Activated CD4-positive, alpha-beta T cell treated with anti-CD3 and anti-CD28 coated beads for 48 hours (primary cell): ENCODE measurements around the gene CANT1.

Source experiments
- DNase-seq: peaks from one replicate; pipeline ENCODE4 v3.0.0-alpha.2; 2020

CANT1 gene

DNA sequence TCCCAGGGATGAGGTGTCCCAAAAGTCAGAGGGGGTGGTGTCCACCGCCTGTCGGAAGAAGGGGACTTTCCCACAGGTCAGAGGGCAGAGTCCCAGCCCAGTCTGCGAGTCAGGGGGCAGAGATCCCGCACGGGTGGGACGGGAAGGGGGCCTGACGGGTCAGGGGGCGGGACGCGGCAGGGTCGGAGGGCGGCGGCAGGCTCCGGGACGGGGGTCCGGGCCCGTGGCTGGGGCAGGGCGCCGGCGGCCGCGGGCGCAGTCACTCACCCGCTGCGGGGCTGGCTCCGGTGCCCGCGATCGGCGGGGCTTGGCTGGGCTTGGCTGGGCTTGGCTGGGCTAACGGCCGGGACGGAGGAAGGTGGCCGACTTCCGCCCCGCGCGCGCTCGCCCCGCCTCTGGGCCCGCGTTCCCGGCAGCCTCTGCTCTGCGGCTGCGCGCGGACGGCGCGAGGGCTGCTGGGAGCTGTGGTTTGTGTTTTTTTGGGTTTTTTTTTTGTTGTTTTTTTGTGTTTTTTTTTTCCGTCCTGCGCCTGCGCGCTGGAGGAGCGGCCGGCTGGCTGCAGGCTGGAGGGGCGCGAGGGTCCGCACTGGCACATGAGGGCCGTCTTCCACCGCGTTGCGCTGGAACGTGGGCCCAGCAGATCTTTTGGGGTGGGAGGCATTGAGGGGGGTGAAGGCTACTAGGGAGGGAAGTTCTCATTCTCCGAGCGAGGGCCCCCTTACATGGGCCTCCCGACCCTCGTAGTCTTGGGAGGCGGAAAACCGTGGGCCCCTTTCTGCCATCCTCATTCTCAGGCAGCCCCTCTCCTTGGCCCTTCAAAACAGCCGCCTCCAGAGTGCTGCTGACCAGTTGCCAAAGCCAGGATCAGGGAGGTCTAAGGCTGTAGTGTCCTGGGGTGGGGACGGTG is at the start of gene CANT1:
CANT1 (minus strand) TSS at position 368 of the 907 bp plus-strand sequence. CDS start 12,142 bp downstream, outside the sequence.
- peak; percentile 88 for DNase-seq

DNA sequence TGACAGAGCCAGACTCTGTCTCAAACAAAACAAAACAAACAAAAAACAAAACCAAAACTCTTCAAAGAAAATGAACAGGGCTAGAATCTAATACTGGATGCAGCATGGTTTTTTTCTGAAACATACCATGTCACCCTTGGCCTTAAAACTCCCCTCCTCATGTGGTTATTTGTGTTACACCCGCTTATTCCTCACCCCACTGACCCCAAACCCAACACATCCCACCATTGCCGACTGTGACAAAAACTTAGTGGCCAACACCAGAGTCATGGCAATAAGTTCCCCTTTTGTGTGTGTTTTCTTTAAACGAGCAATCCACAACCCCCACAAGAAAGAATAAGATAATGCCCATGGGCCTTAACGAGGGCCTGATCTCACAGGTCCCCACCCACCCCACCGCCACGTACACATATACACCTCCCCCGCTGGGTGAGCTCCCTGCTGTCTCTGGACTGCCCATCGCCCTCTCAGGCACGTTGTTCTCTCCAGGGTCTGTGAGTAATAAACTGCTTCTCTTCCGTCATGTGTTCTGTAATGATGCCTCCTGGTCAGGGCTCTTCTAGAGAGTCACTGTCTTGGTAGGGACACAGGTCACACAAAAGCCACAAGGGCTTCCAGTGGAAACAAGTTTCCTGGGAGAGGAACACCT is 48.3 kb upstream of the CANT1 start:
- DNase-seq: no peak

DNA sequence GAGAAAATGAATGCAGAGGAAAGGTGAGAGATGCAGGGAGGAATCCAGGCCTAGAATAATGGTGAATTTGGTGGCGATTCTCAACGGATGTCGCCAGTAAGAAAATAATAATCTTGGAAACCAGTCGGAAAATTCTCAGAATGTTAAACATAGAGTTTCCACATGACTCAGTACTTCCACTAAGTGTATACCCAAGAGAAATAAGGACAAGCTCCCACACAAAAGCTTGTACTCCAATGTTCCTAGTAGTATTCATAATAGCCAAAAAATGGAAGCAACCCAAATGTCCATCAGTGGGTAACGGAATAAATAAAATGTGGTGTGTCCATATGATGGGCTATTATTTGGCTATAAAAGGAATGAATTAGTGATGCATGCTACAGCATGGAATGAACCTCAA is 45.6 kb upstream of the CANT1 start:
- no peak for DNase-seq

DNA sequence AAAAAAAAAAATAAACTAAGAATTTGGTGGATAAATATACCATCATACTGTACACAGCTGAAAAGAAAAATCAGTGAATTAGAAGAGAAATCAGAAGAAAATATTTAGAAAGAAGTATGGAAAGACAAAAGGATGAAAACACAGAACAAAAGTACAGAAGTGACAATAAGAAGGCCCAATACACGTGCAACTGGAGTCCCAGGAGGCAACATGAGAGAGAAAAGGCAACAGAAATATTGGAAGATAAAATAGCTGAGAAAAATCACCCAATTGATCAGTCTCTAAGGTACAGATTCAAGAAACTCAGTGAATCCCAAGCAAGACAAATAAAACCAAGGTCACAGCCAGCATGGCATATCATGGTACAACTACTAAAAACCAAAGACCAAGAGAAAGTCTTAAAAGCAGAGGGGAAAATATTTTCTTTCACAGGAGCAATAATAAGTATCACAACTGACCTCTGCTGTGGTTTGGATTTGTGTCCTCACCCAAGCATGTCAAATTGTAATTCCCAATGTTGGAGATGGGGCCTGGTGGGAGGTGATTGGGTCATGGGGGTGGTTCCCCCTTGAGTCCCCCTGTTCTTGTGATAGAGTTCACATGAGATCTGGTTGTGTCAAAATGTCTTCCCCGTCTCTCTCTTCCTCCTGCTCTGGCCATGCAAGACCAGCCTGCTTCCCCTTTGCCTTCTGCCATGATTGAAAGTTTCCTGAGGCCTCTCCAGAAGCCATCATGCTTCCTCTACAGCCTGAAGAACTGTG is 44.8 kb upstream of the CANT1 start:
- no peak for DNase-seq

DNA sequence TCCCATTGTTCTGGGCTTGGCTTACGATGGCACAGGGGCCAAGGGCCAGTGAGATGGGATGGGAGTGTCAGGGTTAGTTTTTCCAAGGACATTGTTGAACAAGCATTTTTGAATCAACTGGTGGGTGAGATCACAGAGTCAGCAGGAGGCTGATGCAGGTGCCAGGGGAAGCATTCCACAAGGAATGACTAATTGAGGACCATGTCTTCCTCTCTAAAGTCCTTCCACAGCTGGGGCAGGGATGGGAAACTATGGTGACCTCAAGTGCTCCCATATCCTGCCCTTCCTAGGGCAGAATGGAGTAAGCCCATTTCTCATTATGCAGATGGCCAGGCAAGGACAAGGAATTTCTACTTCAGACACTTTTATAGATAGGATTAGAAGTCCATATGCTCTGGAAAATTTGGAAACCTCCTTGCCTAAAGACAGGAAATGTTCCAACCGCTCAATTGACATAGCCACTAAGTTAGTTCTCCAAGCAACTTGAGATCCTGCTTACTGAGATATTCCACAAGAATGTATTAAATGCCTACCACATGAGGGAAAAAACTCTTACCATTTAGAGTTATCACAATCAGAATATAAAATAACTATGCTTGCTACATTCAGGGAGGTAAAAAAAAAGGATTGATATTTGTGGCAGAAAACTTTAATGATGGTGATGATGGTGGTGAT is 43.8 kb upstream of the CANT1 start:
- no peak for DNase-seq

DNA sequence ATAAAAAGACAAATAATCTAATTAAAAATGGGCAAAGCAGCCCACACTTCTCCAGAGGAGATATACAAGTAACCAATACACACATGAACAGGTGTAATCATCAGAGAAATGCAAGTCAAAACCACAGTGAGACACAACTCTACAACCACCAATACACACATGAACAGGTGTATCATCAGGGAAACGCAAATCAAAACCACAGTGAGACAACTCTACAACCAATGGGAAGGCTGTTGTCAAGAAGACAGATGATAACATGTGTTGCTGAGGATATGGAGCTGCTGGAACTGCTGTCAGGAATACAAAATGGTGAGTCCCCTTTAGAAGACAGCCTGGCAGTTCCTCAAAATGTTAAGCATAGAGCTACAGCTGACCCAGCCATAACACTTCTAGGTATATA is 42.6 kb upstream of the CANT1 start:
- DNase-seq: no peak

DNA sequence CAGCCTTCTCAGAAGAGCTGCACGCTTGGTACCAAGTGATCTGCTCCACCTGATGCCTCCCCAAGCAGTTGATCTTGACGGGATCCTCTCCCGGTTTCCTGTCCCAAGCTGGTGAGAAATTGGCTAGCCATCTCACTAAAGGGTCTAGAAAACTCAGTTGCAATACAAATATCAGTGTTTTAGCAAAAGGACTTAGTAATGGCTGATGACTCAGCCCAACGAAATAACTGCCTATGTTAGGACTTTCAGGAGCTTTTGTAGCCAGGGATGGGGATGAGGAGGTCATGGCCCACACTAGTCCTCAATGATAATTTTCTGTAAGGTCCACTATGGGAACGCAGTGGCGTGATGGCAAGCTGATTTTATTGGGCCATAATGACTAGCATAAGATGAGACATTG is 41.7 kb upstream of the CANT1 start:
- no peak for DNase-seq

DNA sequence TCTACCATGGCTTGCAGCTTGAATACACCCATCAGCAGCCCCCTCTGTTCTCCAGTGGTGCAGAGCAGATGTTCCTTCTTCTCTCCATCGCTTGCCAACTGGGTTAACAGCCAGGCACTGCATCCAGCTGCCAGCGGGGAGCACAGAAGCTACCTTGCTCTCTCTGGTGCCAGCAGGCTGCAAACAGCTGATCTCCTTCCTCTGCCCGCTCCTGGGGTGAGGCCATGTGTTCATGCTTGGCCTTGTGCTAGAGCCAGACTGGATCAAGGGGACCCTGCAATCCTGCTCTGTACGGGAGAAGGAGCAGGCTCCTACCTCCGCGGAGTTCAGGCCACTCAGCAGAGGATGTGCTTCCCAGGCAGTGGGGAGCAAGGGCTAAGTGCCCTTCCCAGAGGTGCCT is 41.0 kb upstream of the CANT1 start:
- DNase-seq: no peak

DNA sequence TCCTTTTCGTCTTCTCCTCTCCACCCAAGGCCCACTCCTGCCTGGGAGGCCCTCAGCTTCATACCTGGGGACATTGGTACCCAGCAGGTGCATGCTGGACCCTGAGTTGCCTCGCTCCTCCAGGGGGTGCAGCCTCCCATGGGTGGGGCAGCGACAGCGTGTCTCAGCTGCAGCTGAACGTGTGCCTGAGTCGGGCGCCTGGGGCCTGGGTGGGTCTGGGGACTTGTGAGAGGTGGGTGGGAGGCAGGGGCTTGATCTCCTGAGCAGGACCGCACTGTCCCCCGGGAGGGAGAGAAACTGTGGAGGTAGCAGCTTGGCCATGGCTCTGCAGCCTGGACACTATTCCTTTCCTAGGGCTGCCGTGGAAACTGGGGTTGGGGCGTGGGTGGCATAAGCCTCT is 40.3 kb upstream of the CANT1 start:
- DNase-seq: no peak

DNA sequence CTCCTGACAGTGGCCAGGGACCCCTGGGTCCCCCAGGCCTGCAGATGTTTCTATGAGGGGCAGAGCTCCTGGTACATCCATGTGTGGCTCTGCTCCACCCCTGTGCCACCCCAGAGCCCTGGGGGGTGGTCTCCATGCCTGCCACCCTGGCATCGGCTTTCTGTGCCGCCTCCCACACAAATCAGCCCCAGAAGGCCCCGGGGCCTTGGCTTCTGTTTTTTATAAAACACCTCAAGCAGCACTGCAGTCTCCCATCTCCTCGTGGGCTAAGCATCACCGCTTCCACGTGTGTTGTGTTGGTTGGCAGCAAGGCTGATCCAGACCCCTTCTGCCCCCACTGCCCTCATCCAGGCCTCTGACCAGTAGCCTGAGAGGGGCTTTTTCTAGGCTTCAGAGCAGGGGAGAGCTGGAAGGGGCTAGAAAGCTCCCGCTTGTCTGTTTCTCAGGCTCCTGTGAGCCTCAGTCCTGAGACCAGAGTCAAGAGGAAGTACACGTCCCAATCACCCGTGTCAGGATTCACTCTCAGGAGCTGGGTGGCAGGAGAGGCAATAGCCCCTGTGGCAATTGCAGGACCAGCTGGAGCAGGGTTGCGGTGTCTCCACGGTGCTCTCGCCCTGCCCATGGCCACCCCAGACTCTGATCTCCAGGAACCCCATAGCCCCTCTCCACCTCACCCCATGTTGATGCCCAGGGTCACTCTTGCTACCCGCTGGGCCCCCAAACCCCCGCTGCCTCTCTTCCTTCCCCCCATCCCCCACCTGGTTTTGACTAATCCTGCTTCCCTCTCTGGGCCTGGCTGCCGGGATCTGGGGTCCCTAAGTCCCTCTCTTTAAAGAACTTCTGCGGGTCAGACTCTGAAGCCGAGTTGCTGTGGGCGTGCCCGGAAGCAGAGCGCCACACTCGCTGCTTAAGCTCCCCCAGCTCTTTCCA is 39.5 kb upstream of the CANT1 start:
- no peak for DNase-seq

DNA sequence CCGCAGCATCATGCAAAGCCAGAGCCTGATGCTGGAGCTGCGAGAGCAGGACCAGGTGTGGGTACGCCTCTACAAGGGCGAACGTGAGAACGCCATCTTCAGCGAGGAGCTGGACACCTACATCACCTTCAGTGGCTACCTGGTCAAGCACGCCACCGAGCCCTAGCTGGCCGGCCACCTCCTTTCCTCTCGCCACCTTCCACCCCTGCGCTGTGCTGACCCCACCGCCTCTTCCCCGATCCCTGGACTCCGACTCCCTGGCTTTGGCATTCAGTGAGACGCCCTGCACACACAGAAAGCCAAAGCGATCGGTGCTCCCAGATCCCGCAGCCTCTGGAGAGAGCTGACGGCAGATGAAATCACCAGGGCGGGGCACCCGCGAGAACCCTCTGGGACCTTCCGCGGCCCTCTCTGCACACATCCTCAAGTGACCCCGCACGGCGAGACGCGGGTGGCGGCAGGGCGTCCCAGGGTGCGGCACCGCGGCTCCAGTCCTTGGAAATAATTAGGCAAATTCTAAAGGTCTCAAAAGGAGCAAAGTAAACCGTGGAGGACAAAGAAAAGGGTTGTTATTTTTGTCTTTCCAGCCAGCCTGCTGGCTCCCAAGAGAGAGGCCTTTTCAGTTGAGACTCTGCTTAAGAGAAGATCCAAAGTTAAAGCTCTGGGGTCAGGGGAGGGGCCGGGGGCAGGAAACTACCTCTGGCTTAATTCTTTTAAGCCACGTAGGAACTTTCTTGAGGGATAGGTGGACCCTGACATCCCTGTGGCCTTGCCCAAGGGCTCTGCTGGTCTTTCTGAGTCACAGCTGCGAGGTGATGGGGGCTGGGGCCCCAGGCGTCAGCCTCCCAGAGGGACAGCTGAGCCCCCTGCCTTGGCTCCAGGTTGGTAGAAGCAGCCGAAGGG is 38.6 kb upstream of the CANT1 start:
- DNase-seq: no peak

DNA sequence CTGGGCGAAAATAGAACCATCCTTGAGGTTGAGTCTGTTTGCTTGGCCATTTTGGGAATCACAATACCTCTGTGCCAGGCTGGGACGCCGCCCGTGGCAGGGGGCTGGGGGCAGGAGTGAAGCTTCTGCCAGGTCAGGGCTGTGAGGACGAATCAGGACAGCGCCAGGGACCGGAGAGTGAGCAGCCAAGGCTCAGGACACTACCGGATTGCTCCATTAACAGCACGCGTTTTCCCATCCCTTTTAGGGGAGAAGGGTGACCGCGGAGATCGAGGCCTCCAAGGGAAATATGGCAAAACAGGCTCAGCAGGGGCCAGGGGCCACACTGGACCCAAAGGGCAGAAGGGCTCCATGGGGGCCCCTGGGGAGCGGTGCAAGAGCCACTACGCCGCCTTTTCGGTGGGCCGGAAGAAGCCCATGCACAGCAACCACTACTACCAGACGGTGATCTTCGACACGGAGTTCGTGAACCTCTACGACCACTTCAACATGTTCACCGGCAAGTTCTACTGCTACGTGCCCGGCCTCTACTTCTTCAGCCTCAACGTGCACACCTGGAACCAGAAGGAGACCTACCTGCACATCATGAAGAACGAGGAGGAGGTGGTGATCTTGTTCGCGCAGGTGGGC is 37.8 kb upstream of the CANT1 start:
- no peak for DNase-seq

DNA sequence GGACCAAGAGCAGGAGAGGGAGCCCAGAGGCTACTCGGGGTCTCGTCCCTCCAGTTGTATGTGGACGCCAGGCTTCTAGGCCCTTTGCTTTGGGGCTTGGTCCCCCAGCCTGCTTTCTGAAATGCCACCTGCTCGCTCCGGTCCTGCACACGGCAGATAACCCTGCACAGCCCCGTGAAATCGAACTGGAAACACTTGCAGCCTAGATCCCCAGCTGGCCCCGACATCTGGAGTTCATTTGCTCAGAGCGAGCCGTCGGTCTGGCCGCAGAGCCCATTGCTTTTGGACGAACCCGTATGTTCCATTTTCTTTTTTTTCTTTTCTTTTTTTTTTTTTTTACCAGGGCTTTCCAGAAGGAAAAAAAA is 37.3 kb upstream of the CANT1 start:
- no peak for DNase-seq

DNA sequence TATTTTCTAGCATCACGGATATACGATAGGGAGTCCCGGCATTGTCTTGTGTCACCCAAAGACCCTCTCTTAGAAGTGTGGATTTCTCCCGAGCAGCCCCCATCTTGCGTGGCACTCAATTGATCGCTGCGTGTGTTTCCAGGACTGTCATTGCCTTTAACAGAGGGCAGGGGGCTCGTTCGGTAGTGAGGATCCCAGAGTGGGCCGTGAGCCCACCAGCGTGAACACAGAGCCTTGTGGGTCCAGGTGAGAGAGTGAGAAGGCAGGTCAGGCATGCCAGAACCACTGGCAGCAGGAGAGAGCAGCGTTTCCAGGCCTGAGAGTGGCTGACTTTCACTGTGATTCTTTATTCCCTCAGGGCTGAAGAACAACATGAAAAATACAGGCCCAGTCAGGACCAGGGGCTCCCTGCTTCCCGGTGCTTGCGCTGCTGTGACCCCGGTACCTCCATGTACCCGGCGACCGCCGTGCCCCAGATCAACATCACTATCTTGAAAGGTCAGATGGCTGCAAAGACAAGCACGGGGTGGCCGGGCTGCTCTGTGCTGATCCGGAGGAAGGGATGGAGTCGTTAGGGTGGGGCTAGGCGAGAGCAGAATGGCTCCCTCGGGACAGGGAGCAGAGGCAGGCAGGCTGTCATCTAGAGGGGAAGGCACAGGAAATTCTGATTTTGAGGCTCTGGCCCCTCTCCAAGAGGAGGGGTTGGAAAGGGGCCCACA is 36.8 kb upstream of the CANT1 start:
- DNase-seq: no peak

DNA sequence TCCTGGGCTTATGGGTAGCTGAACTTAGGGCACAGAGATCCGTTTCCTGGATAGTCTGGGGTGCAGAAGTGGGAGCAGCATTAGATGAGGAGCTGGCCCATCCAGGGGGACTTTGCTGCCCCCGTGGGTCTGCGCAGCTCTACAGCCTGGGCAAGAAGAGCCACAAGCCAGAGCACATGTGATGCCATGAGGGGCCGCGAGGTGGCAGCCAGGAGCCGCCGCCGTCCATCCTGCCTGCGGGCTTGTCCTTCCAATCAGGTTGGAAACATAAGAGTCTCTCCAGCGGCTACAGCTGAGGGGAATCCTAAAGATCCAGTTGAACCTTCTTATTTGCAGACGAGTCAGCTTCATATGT is 36.3 kb upstream of the CANT1 start:
- DNase-seq: peak; percentile 78

DNA sequence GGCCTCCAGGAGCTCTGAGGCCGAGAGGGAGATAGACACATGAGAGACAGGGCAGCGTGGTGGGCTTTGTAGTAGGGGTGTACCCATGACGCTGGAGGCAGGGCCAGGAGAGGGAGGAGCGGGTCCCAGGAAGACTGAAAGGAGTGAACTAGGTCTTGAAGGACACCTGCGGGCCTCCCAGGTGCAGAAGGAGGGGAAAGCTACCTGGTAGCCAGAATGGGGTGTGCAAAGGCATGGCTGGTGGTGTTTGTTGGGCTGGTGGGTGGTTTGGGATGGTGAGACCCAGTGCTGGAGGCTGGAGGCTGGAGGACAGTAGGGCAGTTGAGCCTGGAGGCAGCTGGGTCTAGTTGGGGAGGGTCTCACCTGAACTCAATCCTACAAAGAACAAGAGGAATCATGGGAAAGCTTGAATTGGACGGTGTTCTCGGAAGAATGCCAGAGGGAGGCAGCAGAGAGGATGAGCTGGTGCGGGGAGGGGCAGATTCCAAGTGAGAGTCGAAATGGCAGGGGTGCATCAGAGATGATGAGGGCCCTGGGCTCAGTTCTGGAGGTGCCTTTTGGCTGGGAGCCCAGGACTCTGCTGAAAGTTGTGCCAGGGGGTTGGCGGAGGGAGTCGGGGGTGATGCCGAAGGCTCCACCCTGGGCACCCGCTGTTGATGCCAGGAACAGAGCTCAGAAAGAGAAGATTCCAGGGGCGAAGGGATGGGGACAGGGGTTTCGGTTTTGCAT is 35.6 kb upstream of the CANT1 start:
- no peak for DNase-seq

DNA sequence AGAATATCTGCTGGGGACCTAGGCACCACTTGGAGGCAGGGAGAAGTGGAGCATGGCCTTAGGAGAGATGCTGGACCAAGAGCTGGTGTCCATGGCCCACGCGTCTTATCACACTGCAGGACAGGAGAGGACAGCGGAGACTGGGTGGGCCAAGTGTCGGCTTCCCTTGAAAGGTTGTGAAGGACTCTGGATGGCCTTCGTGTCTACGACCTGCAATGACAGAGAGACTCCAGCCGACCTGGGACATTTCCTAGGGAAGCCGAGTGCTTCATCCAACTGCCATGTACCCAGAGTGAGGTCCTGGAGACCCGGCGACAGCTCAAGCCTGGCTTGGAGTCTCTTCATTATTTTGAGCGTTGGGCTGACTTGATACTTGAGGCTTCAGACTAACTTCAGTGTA is 34.9 kb upstream of the CANT1 start:
- no peak for DNase-seq

DNA sequence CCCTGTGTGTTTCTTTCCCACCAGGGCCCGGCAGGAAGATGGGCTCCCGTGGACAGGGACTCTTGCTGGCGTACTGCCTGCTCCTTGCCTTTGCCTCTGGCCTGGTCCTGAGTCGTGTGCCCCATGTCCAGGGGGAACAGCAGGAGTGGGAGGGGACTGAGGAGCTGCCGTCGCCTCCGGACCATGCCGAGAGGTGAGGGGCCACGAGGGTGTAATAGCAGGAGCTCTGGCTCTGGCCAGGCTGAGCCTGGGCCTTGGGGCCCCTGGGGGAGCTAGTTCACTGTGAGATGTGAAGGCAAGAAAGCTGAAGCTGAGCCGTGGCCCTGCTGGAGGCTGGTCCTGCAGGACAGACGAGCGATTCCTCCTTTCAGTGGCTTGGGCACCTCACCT is 34.4 kb upstream of the CANT1 start:
- no peak for DNase-seq
